MM.1S (cell line): ENCODE data around the gene LRMDA.

Experiments
- DNase-seq: peaks from one replicate; pipeline ENCODE4 v3.0.0-alpha.2; 2015
- H2AFZ ChIP-seq: fragments of 300-600 bp; sonication (generic); 2 replicates; pipeline ENCODE4 v1.6.0; 2016; ENCODE audit warnings: antibody characterized with exemption, low read length
- H3F3A ChIP-seq: fragments of 300-600 bp; sonication (generic); 2 replicates; pipeline ENCODE4 v1.6.1; 2016; ENCODE audit warnings: mild to moderate bottlenecking, antibody characterized with exemption, low read length, moderate library complexity, mixed read lengths; ENCODE audit not compliant: insufficient read depth
- H3K27ac ChIP-seq: fragments of 300-600 bp; sonication (generic); 2 replicates; pipeline ENCODE4 v1.5.1; 2016; ENCODE audit warnings: mild to moderate bottlenecking, low read length
- H3K27me3 ChIP-seq: fragments of 300-600 bp; sonication (generic); replicated peaks from 2 replicates; pipeline ENCODE4 v1.6.0; 2016; ENCODE audit warnings: low read length; ENCODE audit not compliant: insufficient read depth
- H3K36me3 ChIP-seq: fragments of 300-600 bp; sonication (generic); replicated peaks from 2 replicates; pipeline ENCODE4 v1.6.1; 2016; ENCODE audit warnings: mild to moderate bottlenecking, low read length, mixed read lengths; ENCODE audit not compliant: insufficient read depth
- H3K4me1 ChIP-seq: fragments of 300-600 bp; sonication (generic); 2 replicates; pipeline ENCODE4 v1.6.1; 2016; ENCODE audit warnings: low read length, mixed read lengths
- H3K4me2 ChIP-seq: fragments of 300-600 bp; sonication (generic); 2 replicates; pipeline ENCODE4 v1.6.0; 2016; ENCODE audit warnings: low read depth, low read length
- H3K4me3 ChIP-seq: fragments of 300-600 bp; sonication (generic); 2 replicates; pipeline ENCODE4 v1.5.1; 2016; ENCODE audit warnings: low read length, mixed read lengths
- H3K79me2 ChIP-seq: fragments of 300-600 bp; sonication (generic); 2 replicates; pipeline ENCODE4 v1.6.1; 2016; ENCODE audit warnings: mixed run types, low read length, mixed read lengths
- H3K9ac ChIP-seq: fragments of 300-600 bp; sonication (generic); 2 replicates; pipeline ENCODE4 v1.6.1; 2016; ENCODE audit warnings: low read length, mixed read lengths
- H3K9me2 ChIP-seq: fragments of 300-600 bp; sonication (generic); replicated peaks from 2 replicates; pipeline ENCODE4 v1.6.1; 2016; ENCODE audit warnings: mild to moderate bottlenecking, low read length, mixed read lengths; ENCODE audit not compliant: insufficient read depth
- H3K9me3 ChIP-seq: fragments of 300-600 bp; sonication (generic); replicated peaks from 2 replicates; pipeline ENCODE4 v1.6.1; 2016; ENCODE audit warnings: mild to moderate bottlenecking, low read length, mixed read lengths; ENCODE audit not compliant: insufficient read depth
- H4K20me1 ChIP-seq: fragments of 300-600 bp; sonication (generic); 2 replicates; pipeline ENCODE4 v1.6.1; 2016; ENCODE audit warnings: mild to moderate bottlenecking, low read length, moderate library complexity, mixed read lengths; ENCODE audit not compliant: insufficient read depth
- EZH2 ChIP-seq: fragments of 300-600 bp; sonication (generic); optimal IDR thresholded peaks from 2 replicates; pipeline ENCODE3; 2017; ENCODE audit warnings: low read depth, mild to moderate bottlenecking, antibody characterized with exemption, low read length, mixed read lengths
- EZH2phosphoT487 ChIP-seq: fragments of 300-600 bp; sonication (generic); IDR thresholded peaks from 2 replicates; pipeline ENCODE4 v1.6.1; 2018; ENCODE audit warnings: antibody characterized with exemption, low read length
- TF ChIP-seq, protein P1 (sequence below): fragments of 300-600 bp; sonication (generic); IDR thresholded peaks from 2 replicates; pipeline ENCODE4 v1.5.1; 2016; ENCODE audit warnings: antibody characterized with exemption, low read length, mixed read lengths

Gene LRMDA

DNA sequence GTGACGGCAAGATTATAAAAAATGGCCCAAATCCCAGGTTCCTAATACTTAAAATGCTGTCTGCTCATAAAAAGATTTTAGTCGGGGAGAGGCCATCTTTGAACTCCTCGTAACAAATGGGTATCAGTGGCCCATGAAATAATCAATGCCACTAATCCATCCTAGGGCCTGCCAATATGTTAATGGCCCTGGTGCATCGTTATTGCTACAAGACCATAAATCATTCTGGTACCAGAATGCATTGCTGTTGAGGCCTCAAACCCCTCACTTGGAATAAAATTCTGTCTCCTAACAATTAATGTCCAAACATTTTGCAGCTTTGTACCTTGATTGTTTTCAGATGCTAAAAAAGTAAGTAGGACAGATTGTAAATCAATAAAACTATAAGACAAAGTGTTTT is 290.6 kb downstream of the LRMDA start:
- no peak overlapping the region for H3K9ac ChIP-seq
- no peaks in the 10 kb centered on the region for H4K20me1 ChIP-seq
- no peak overlapping the region for H3K27ac ChIP-seq
- no peaks in the 10 kb centered on the region for H3K4me1 ChIP-seq
- H3K36me3 ChIP-seq, result no peaks in the 10 kb centered on the region
- no peak for DNase-seq
- TF ChIP-seq, protein P1, sequence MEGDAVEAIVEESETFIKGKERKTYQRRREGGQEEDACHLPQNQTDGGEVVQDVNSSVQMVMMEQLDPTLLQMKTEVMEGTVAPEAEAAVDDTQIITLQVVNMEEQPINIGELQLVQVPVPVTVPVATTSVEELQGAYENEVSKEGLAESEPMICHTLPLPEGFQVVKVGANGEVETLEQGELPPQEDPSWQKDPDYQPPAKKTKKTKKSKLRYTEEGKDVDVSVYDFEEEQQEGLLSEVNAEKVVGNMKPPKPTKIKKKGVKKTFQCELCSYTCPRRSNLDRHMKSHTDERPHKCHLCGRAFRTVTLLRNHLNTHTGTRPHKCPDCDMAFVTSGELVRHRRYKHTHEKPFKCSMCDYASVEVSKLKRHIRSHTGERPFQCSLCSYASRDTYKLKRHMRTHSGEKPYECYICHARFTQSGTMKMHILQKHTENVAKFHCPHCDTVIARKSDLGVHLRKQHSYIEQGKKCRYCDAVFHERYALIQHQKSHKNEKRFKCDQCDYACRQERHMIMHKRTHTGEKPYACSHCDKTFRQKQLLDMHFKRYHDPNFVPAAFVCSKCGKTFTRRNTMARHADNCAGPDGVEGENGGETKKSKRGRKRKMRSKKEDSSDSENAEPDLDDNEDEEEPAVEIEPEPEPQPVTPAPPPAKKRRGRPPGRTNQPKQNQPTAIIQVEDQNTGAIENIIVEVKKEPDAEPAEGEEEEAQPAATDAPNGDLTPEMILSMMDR, result no peak
- TF ChIP-seq EZH2 (no peak), EZH2phosphoT487 (no peak)
- H3K9me2 ChIP-seq, result no peaks in the 10 kb centered on the region
- H3K4me2 ChIP-seq, result no peak overlapping the region
- H3K9me3 ChIP-seq, result no peaks in the 10 kb centered on the region
- H3K27me3 ChIP-seq, result no peaks in the 10 kb centered on the region
- no peak overlapping the region for H3K4me3 ChIP-seq
- H2AFZ ChIP-seq, result no peak overlapping the region
- H3F3A ChIP-seq, result no peaks in the 10 kb centered on the region
- H3K79me2 ChIP-seq, result no peaks in the 10 kb centered on the region

DNA sequence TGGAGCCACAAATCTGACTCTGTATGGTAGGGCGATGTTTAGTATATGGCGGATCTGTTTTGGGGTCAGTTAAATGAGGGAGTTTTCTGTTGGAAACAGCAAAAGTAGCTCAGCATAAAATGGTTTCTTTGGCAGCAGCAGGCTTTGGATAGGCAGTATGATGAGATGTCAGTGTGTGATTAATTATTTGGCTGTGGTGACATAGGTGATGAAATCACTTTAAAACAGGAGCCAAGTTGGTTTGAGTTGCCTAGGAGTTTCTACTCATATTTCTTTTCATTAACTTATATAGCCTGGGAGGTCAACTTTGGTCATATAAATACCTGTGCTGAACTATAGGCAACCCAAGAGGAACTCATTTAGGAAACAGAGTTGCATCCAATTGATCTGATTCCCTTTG is 291.2 kb downstream of the LRMDA start:
- Histone ChIP-seq H3K27ac (no peak overlapping the region), H3K27me3 (no peaks in the 10 kb centered on the region), H4K20me1 (no peaks in the 10 kb centered on the region), H3K79me2 (no peaks in the 10 kb centered on the region), H2AFZ (no peak overlapping the region), H3K9ac (no peak overlapping the region), H3K4me3 (no peak overlapping the region), H3K36me3 (no peaks in the 10 kb centered on the region), H3K9me3 (no peaks in the 10 kb centered on the region), H3K4me1 (no peaks in the 10 kb centered on the region), H3K4me2 (no peak overlapping the region), H3K9me2 (no peaks in the 10 kb centered on the region), H3F3A (no peaks in the 10 kb centered on the region)
- TF ChIP-seq EZH2phosphoT487, result no peak
- TF ChIP-seq EZH2, result no peak
- TF ChIP-seq, protein P1, result no peak
- DNase-seq, result no peak

DNA sequence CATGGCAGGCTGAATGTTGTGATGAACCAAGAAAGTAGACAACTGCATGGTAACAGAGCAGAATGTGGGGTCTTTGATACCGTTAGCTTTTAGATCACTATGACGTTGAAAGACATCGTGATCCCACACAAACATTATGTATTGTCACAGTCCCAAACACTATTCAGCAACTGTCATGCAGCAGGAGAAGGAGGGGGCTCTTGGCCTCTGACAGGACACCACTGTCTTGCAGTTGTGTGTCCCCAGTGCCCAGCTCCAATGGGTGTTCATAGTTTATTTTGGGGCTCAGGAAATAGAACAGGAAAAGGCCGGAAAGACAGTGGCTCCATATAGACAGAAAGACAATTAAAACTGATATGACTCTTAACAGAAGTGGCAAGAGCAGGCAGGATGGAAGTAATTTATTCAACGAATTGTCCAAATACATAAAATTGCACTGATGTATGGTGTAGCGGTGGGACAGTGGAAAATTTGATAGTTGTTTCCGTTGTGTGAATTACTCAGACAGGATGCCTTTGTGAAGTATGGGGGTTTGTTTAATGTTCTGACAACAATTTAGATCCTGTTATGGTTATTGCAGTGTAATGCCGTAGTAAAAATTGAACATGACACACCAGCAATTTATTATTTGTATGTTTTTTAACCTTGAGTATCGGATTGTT is 292.0 kb downstream of the LRMDA start:
- H3K4me1 ChIP-seq, result no peaks in the 10 kb centered on the region
- H3K36me3 ChIP-seq, result no peaks in the 10 kb centered on the region
- no peaks in the 10 kb centered on the region for H3K9me3 ChIP-seq
- H2AFZ ChIP-seq, result no peak overlapping the region
- H3K9me2 ChIP-seq, result no peaks in the 10 kb centered on the region
- TF ChIP-seq EZH2phosphoT487, result no peak
- TF ChIP-seq, protein P1, result no peak
- TF ChIP-seq EZH2, result no peak
- H4K20me1 ChIP-seq, result no peaks in the 10 kb centered on the region
- no peak overlapping the region for H3K27ac ChIP-seq
- no peak overlapping the region for H3K4me3 ChIP-seq
- H3K9ac ChIP-seq, result no peak overlapping the region
- no peaks in the 10 kb centered on the region for H3K27me3 ChIP-seq
- H3F3A ChIP-seq, result no peaks in the 10 kb centered on the region
- DNase-seq, result no peak
- no peak overlapping the region for H3K4me2 ChIP-seq
- no peaks in the 10 kb centered on the region for H3K79me2 ChIP-seq
